PC-3 (cell line): Measurements from ENCODE around the gene CD300LG. TPM values are rescaled to one million over a fixed set of nuclear protein-coding genes. Genes with fewer than 3 reads are reported as not detected.

Experiments used
- ATAC-seq: fragments of 200-7000 bp; cut with Tn5 transposase; 2 replicates; pipeline ENCODE4 v1.9.1; 2020; ENCODE audit warnings: mild to moderate bottlenecking, moderate library complexity
- BruUV-seq: library from RNA; stranded (reverse); fragments of 400-500 nt; replicated peaks from 2 replicates; lab custom pipeline; 2021; lab: Mats Ljungman, UMichigan
- CTCF ChIA-PET: fragments of 300-600 bp; sonication (Branson Sonifier 250); formaldehyde crosslinking; loops from one replicate; lab custom pipeline; 2022; ENCODE audit warnings: antibody characterized with exemption; lab: Charles Lee
- POLR2A ChIA-PET: fragments of 300-600 bp; sonication (Branson Sonifier 250); formaldehyde crosslinking; loops from one replicate; lab custom pipeline; 2022; ENCODE audit warnings: antibody characterized with exemption; ENCODE audit not compliant: unreplicated experiment; lab: Charles Lee
- DNase-seq: peaks from one replicate; pipeline ENCODE4 v3.0.0-alpha.2; 2015
- H2AFZ ChIP-seq: fragments of 300-600 bp; sonication (generic); 2 replicates; pipeline ENCODE4 v1.6.0; 2016; ENCODE audit warnings: antibody characterized with exemption, low read length
- H3F3A ChIP-seq: fragments of 300-600 bp; sonication (generic); one replicate; pipeline ENCODE4 v1.6.0; 2017; ENCODE audit warnings: antibody characterized with exemption, low read length, control low read depth, mild to moderate bottlenecking; ENCODE audit not compliant: unreplicated experiment
- H3K27ac ChIP-seq: fragments of 300-600 bp; sonication (generic); 2 replicates; pipeline ENCODE4 v1.5.1; 2016; ENCODE audit warnings: mild to moderate bottlenecking, low read length
- H3K27me3 ChIP-seq: fragments of 300-600 bp; sonication (generic); 2 replicates; pipeline ENCODE4 v1.6.1; 2016; ENCODE audit warnings: low read length, mixed read lengths
- H3K36me3 ChIP-seq: fragments of 300-600 bp; sonication (generic); 2 replicates; pipeline ENCODE4 v1.6.1; 2016; ENCODE audit warnings: low read depth, mixed run types, low read length, mixed read lengths
- H3K4me1 ChIP-seq: fragments of 300-600 bp; sonication (generic); 2 replicates; pipeline ENCODE4 v1.5.1; 2016; ENCODE audit warnings: low read length; ENCODE audit not compliant: insufficient read depth
- H3K4me2 ChIP-seq: fragments of 300-600 bp; sonication (generic); 2 replicates; pipeline ENCODE4 v1.6.0; 2016; ENCODE audit warnings: low read length
- H3K4me3 ChIP-seq: fragments of 300-600 bp; sonication (generic); 2 replicates; pipeline ENCODE4 v1.5.1; 2016; ENCODE audit warnings: mild to moderate bottlenecking, low read length, mixed read lengths
- H3K79me2 ChIP-seq: fragments of 300-600 bp; sonication (generic); 2 replicates; pipeline ENCODE4 v1.6.1; 2017; ENCODE audit warnings: low read length, mixed read lengths
- H3K9ac ChIP-seq: fragments of 300-600 bp; sonication (generic); 2 replicates; pipeline ENCODE4 v1.6.0; 2016; ENCODE audit warnings: mild to moderate bottlenecking, low read length
- H3K9me2 ChIP-seq: fragments of 300-600 bp; sonication (generic); replicated peaks from 2 replicates; pipeline ENCODE4 v1.6.1; 2016; ENCODE audit warnings: mixed run types, low read length, mixed read lengths
- H3K9me3 ChIP-seq: fragments of 300-600 bp; sonication (generic); 2 replicates; pipeline ENCODE4 v1.6.1; 2016; ENCODE audit warnings: low read length, mixed read lengths
- H4K20me1 ChIP-seq: fragments of 300-600 bp; sonication (generic); 2 replicates; pipeline ENCODE4 v1.6.1; 2016; ENCODE audit warnings: low read length, mixed read lengths
- EZH2 ChIP-seq: fragments of 300-600 bp; sonication (generic); IDR thresholded peaks from one replicate; pipeline ENCODE4 v1.6.1; 2017; ENCODE audit warnings: antibody characterized with exemption, mild to moderate bottlenecking, low read length; ENCODE audit not compliant: unreplicated experiment
- EZH2phosphoT487 ChIP-seq: fragments of 300-600 bp; sonication (generic); IDR thresholded peaks from 2 replicates; pipeline ENCODE4 v1.6.1; 2018; ENCODE audit warnings: mild to moderate bottlenecking, antibody characterized with exemption, low read length, borderline replicate concordance
- intact Hi-C: fragments of 100-400 bp; cut with micrococcal nuclease; formaldehyde crosslinking; loops from 2 replicates; pipeline ENCODE4 v1.9.0; 2023
- total RNA-seq: library from RNA; depleted of rRNA; stranded (reverse); fragments of >200 nt; gene quantifications from 2 replicates; pipeline ENCODE4 v1.2.3, GENCODE V29; 2014
- TF ChIP-seq, protein P1 (sequence below): fragments of 300-600 bp; sonication (generic); conservative IDR thresholded peaks from 2 replicates; pipeline ENCODE4 v1.5.1; 2017; ENCODE audit warnings: antibody characterized with exemption, low read depth, mild to moderate bottlenecking, low read length

Gene CD300LG
- total RNA-seq, 1 experiment from 2014 or later: not detected

GRCh38 chr17:43874293-43874692 lies 27.3 kb downstream of the CD300LG start:
- H2AFZ ChIP-seq: no peak overlapping the region
- peaks cover 6% of the 10 kb centered on the region; the same call in 1 of the 2 replicates for H3K4me1 ChIP-seq
- no peaks in the 10 kb centered on the region for H3K9me2 ChIP-seq
- no peaks in the 10 kb centered on the region for H3K79me2 ChIP-seq
- ChIA-PET POLR2A (no interaction called here), CTCF (no interaction called here)
- BruUV-seq: no TSS peak
- H3K4me3 ChIP-seq: no peak overlapping the region
- H3K9ac ChIP-seq: no peak overlapping the region
- H3F3A ChIP-seq: no peaks in the 10 kb centered on the region
- H3K9me3 ChIP-seq: no peaks in the 10 kb centered on the region
- ATAC-seq: no peak
- intact Hi-C loops: no loop called here
- H3K36me3 ChIP-seq: no peaks in the 10 kb centered on the region
- no peak for DNase-seq
- H3K27ac ChIP-seq: no peak overlapping the region
- no peak for TF ChIP-seq EZH2phosphoT487
- TF ChIP-seq, protein P1, sequence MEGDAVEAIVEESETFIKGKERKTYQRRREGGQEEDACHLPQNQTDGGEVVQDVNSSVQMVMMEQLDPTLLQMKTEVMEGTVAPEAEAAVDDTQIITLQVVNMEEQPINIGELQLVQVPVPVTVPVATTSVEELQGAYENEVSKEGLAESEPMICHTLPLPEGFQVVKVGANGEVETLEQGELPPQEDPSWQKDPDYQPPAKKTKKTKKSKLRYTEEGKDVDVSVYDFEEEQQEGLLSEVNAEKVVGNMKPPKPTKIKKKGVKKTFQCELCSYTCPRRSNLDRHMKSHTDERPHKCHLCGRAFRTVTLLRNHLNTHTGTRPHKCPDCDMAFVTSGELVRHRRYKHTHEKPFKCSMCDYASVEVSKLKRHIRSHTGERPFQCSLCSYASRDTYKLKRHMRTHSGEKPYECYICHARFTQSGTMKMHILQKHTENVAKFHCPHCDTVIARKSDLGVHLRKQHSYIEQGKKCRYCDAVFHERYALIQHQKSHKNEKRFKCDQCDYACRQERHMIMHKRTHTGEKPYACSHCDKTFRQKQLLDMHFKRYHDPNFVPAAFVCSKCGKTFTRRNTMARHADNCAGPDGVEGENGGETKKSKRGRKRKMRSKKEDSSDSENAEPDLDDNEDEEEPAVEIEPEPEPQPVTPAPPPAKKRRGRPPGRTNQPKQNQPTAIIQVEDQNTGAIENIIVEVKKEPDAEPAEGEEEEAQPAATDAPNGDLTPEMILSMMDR: no peak
- TF ChIP-seq EZH2: no peak
- peaks cover 9% of the 10 kb centered on the region for H3K27me3 ChIP-seq
- no peak overlapping the region for H3K4me2 ChIP-seq
- no peaks in the 10 kb centered on the region for H4K20me1 ChIP-seq

GRCh38 chr17:43875476-43876147 lies 28.6 kb downstream of the CD300LG start:
- no peak for ATAC-seq
- no TSS peak for BruUV-seq
- intact Hi-C loops: no loop called here

More at GRCh38 chr17:43875476-43876147, 28.6 kb downstream of the CD300LG start:
- Histone ChIP-seq H3K9ac (no peak overlapping the region), H3K36me3 (no peaks in the 10 kb centered on the region), H3K4me1 (peaks cover 6% of the 10 kb centered on the region; the same call in 1 of the 2 replicates), H3K9me2 (no peaks in the 10 kb centered on the region), H3K4me3 (no peak overlapping the region), H3F3A (no peaks in the 10 kb centered on the region), H3K9me3 (no peaks in the 10 kb centered on the region), H2AFZ (no peak overlapping the region), H4K20me1 (no peaks in the 10 kb centered on the region), H3K79me2 (no peaks in the 10 kb centered on the region), H3K4me2 (no peak overlapping the region), H3K27ac (no peak overlapping the region), H3K27me3 (peaks cover under 1% of the 10 kb centered on the region; the same call in 1 of the 2 replicates)
- ChIA-PET CTCF (no interaction called here), POLR2A (no interaction called here)
- TF ChIP-seq EZH2phosphoT487 (no peak), EZH2 (no peak)
- TF ChIP-seq, protein P1: no peak
- DNase-seq: no peak
